B cell (primary cell): ENCODE results near the gene TMEM37. TPM values are rescaled to one million over a fixed set of nuclear protein-coding genes. Genes with fewer than 3 reads are reported as not detected.

Experiments used
- ATAC-seq: fragments of 200-7000 bp; cut with Tn5 transposase; one replicate; pipeline ENCODE4 v1.10.0; 2021; ENCODE audit warnings: low read depth, mild to moderate bottlenecking, moderate number of reproducible peaks, moderate library complexity
- CTCF ChIA-PET: fragments of 350-600 bp; sonication (Branson Sonifier 250); formaldehyde crosslinking; loops from one replicate; lab custom pipeline; 2021; ENCODE audit warnings: antibody characterized with exemption, inconsistent platforms; lab: Charles Lee
- POLR2A ChIA-PET: fragments of 350-600 bp; sonication (Branson Sonifier 250); formaldehyde crosslinking; loops from one replicate; lab custom pipeline; 2021; ENCODE audit warnings: antibody characterized with exemption; lab: Charles Lee
- DNase-seq: peaks from one replicate; pipeline ENCODE4 v3.0.0; 2013
- H2AFZ ChIP-seq: 2 replicates; pipeline ENCODE4 v1.6.1; 2012; ENCODE audit warnings: mild to moderate bottlenecking, low read depth, low read length; ENCODE audit not compliant: insufficient read depth, poor library complexity, severe bottlenecking
- H3K27ac ChIP-seq, 2 donors: 1 replicate in 1 of 2; 2 replicates in 1 of 2; pipeline ENCODE4 v1.5.1; 2012 to 2013; ENCODE audit warnings: low read length in 2 of 2, mild to moderate bottlenecking in 2 of 2, moderate library complexity in 1 of 2
- H3K27me3 ChIP-seq, 4 experiments: fragments of 200-600 bp in 1 of 4; sonication (generic) in 1 of 4; replicated peaks in 1 of 4; 1 replicate in 2 of 4; 2 replicates in 2 of 4; pipeline versions ENCODE4 v1.6.1 to v1.7.0; 2013 to 2016; ENCODE audit warnings: low read length in 3 of 4, mild to moderate bottlenecking in 2 of 4, mixed read lengths in 1 of 4, moderate library complexity in 1 of 4; ENCODE audit not compliant: insufficient read depth in 4 of 4, control insufficient read depth in 3 of 4; ENCODE audit errors: control extremely low read depth in 1 of 4
- H3K36me3 ChIP-seq, 2 experiments: replicated peaks in 1 of 2; 1 replicate in 1 of 2; 2 replicates in 1 of 2; pipeline versions ENCODE4 v1.6.1 to v1.7.1; 2013; ENCODE audit warnings: low read length in 1 of 2; ENCODE audit not compliant: insufficient read depth in 2 of 2, control insufficient read depth in 1 of 2; ENCODE audit errors: control extremely low read depth in 1 of 2, extremely low read depth in 1 of 2
- H3K4me1 ChIP-seq, 2 donors: fragments of 200-600 bp in 1 of 2; sonication (generic) in 1 of 2; 1 replicate in 1 of 2; 2 replicates in 1 of 2; pipeline versions ENCODE4 v1.5.1 to v1.6.1; 2013 to 2017; ENCODE audit warnings: low read length in 2 of 2; ENCODE audit not compliant: control insufficient read depth in 2 of 2, insufficient read depth in 2 of 2
- H3K4me2 ChIP-seq: replicated peaks from 2 replicates; pipeline ENCODE3; 2012; ENCODE audit warnings: mild to moderate bottlenecking, low read depth, low read length; ENCODE audit not compliant: poor library complexity, severe bottlenecking
- H3K4me3 ChIP-seq, 5 experiments: fragments of 200-600 bp in 1 of 5; sonication (generic) in 1 of 5; 1 replicate in 3 of 5; 2 replicates in 2 of 5; pipeline versions ENCODE4 v1.5.1 to v1.7.0; 2011 to 2016; ENCODE audit warnings: low read length in 4 of 5, mild to moderate bottlenecking in 4 of 5, low read depth in 2 of 5, control low read depth in 1 of 5, moderate library complexity in 1 of 5; ENCODE audit not compliant: insufficient read depth in 1 of 5; ENCODE audit errors: control extremely low read depth in 1 of 5, extremely low read depth in 1 of 5
- H3K79me2 ChIP-seq: fragments of 200-600 bp; sonication (generic); one replicate; pipeline ENCODE4 v1.6.0; 2016; ENCODE audit warnings: low read length; ENCODE audit not compliant: control insufficient read depth, insufficient read depth
- H3K9ac ChIP-seq: fragments of 200-600 bp; sonication (generic); 2 replicates; pipeline ENCODE4 v1.6.1; 2017; ENCODE audit warnings: mild to moderate bottlenecking, low read length, moderate library complexity
- H3K9me3 ChIP-seq, 3 donors: one replicate each; pipeline versions ENCODE4 v1.6.1 to v1.7.1; 2013; ENCODE audit warnings: low read length in 2 of 3; ENCODE audit not compliant: control insufficient read depth in 2 of 3, insufficient read depth in 1 of 3; ENCODE audit errors: control extremely low read depth in 1 of 3
- H4K20me1 ChIP-seq: 2 replicates; pipeline ENCODE4 v1.6.0; 2012; ENCODE audit warnings: mild to moderate bottlenecking, low read length; ENCODE audit not compliant: insufficient read depth, control insufficient read depth, poor library complexity, severe bottlenecking
- H3K27ac Mint-ChIP-seq: one replicate; pipeline ENCODE4 v1.8.0; 2021; ENCODE audit warnings: mixed read lengths
- H3K27me3 Mint-ChIP-seq: one replicate; pipeline ENCODE4 v1.8.0; 2021; ENCODE audit warnings: mixed read lengths
- H3K4me1 Mint-ChIP-seq: one replicate; pipeline ENCODE4 v1.8.0; 2021; ENCODE audit warnings: mixed read lengths
- H3K4me3 Mint-ChIP-seq: one replicate; pipeline ENCODE4 v1.8.0; 2021; ENCODE audit warnings: mixed read lengths
- H3K9me3 Mint-ChIP-seq: one replicate; pipeline ENCODE4 v1.8.0; 2022; ENCODE audit warnings: mixed read lengths; ENCODE audit not compliant: insufficient read depth
- CTCF ChIP-seq: fragments of 200-600 bp; IDR thresholded peaks from one replicate; pipeline ENCODE4 v1.8.0; 2022; ENCODE audit warnings: antibody characterized with exemption, mild to moderate bottlenecking
- EZH2 ChIP-seq: IDR thresholded peaks from 2 replicates; pipeline ENCODE4 v1.6.1; 2012; ENCODE audit warnings: borderline replicate concordance, low read depth, mild to moderate bottlenecking, moderate library complexity, low read length; ENCODE audit not compliant: insufficient read depth, poor library complexity, severe bottlenecking
- WGBS: methylation state at CpG from one replicate; pipeline ENCODE4 v1.1.5; 2013; ENCODE audit warnings: missing lambda C conversion rate; ENCODE audit not compliant: insufficient coverage; 5-methylcytosine and 5-hydroxymethylcytosine counted together
- intact Hi-C: fragments of 100-400 bp; cut with micrococcal nuclease; formaldehyde crosslinking; loops from one replicate; pipeline ENCODE4 v1.10.0; 2022
- polyA plus RNA-seq: library from polyadenylated mRNA; depleted of rRNA; stranded (reverse); fragments of >200 nt; gene quantifications from 2 replicates; pipeline ENCODE4 v1.2.3, GENCODE V29; 2012
- total RNA-seq, 2 donors: library from RNA; stranded (reverse); fragments of 120-200 nt in 1 of 2; gene quantifications; 1 replicate in 1 of 2; 2 replicates in 1 of 2; pipeline versions ENCODE4 v1.2.3 to v1.2.4, GENCODE V29; 2013 to 2022

The TMEM37 gene
- total and polyA plus RNA-seq, 2 donors (not counting 1 experiment from before 2014, with no cell fraction given) = not detected

- Histone ChIP-seq H3K36me3 (no peaks in the 10 kb centered on the region), H3K79me2 (no peaks in the 10 kb centered on the region), H3K4me1 (no peaks in the 10 kb centered on the region), H3K4me3 (no peak overlapping the region), H2AFZ (no peak overlapping the region), H3K4me2 (no peak overlapping the region), H3K27ac (no peak overlapping the region), H3K27me3 (peaks cover 0 to 2% (median 0%) of the 10 kb centered on the region in 4 experiments), H4K20me1 (no peaks in the 10 kb centered on the region), H3K9me3 (no peaks in the 10 kb centered on the region), H3K9ac (no peak overlapping the region)
- Mint-ChIP-seq H3K9me3 (no peaks in the 10 kb centered on the region), H3K27ac (no peak overlapping the region), H3K27me3 (peaks cover 15% of the 10 kb centered on the region), H3K4me3 (no peak overlapping the region), H3K4me1 (no peaks in the 10 kb centered on the region)
- ChIA-PET POLR2A (no interaction called here), CTCF (interaction anchor here (0.7 kb wide), 1 partner anchor 9 kb away, joined by 3 read pairs; no protein-coding TSS in a partner anchor)
- intact Hi-C loops = no loop called here
- ATAC-seq (no peak), DNase-seq (no peak)
- WGBS = 95% methylated on average over 9 of the region's 11 CpGs
- TF ChIP-seq EZH2 = no peak
- TF ChIP-seq CTCF = no peak
Observed at GRCh38 chr2:119483896-119484718, 52.5 kb downstream of the TMEM37 start.

GRCh38 chr2:119484834-119485233 is 53.2 kb downstream of the TMEM37 start:
- TF ChIP-seq EZH2 (no peak), CTCF (no peak)
- Histone ChIP-seq H2AFZ (no peak overlapping the region), H3K79me2 (no peaks in the 10 kb centered on the region), H3K4me1 (no peaks in the 10 kb centered on the region), H3K4me2 (no peak overlapping the region), H3K27me3 (peaks cover 0 to 2% (median 0%) of the 10 kb centered on the region in 4 experiments), H4K20me1 (no peaks in the 10 kb centered on the region), H3K9ac (no peak overlapping the region), H3K27ac (no peak overlapping the region), H3K9me3 (no peaks in the 10 kb centered on the region), H3K36me3 (no peaks in the 10 kb centered on the region), H3K4me3 (no peak overlapping the region)
- intact Hi-C loops = no loop called here
- Mint-ChIP-seq H3K27me3 (peaks cover 20% of the 10 kb centered on the region), H3K9me3 (no peaks in the 10 kb centered on the region), H3K4me1 (no peaks in the 10 kb centered on the region), H3K27ac (no peak overlapping the region), H3K4me3 (no peak overlapping the region)
- 82% methylated on average over 4 of the region's 6 CpGs for WGBS
- ATAC-seq = no peak
- ChIA-PET CTCF (interaction anchor here (3.5 kb wide), 1 partner anchor 9 kb away, joined by 14 read pairs; no protein-coding TSS in a partner anchor), POLR2A (no interaction called here)
- no peak for DNase-seq
